H1 (cell line): ENCODE results near the gene ARHGAP4. TPM values are rescaled to one million over a fixed set of nuclear protein-coding genes. Genes with fewer than 3 reads are reported as not detected.

Source experiments
- CTCF ChIA-PET: fragments of 300-600 bp; sonication (Branson Sonifier 250); formaldehyde crosslinking; loops from one replicate; lab custom pipeline; 2021; ENCODE audit not compliant: partially characterized antibody; lab: Charles Lee
- POLR2A ChIA-PET: fragments of 300-600 bp; sonication (Branson Sonifier 250); formaldehyde crosslinking; loops from one replicate; lab custom pipeline; 2021; ENCODE audit warnings: inconsistent platforms; ENCODE audit not compliant: partially characterized antibody; lab: Charles Lee
- DNase-seq, 2 experiments: peaks; one replicate each; pipeline versions ENCODE4 v3.0.0 to v3.0.0-alpha.2; 2010 to 2022; ENCODE audit warnings: low spot score in 2 of 2, low read depth in 1 of 2, mixed read lengths in 1 of 2
- FAIRE-seq: peaks from 2 replicates; lab custom pipeline; 2011; peaks lifted over from hg19 to GRCh38; lab: Jason Lieb, UNC
- H2AFZ ChIP-seq: 2 replicates; pipeline ENCODE4 v1.8.1; 2012; ENCODE audit warnings: low read length, inconsistent platforms
- H2AK5ac ChIP-seq: 2 replicates; pipeline ENCODE4 v1.6.1; 2013; ENCODE audit warnings: low read depth, low read length
- H2BK120ac ChIP-seq: replicated peaks from 2 replicates; pipeline ENCODE3; 2013; ENCODE audit warnings: low read depth, low read length, inconsistent platforms
- H2BK12ac ChIP-seq: 2 replicates; pipeline ENCODE4 v1.6.1; 2013; ENCODE audit warnings: low read depth, low read length
- H2BK15ac ChIP-seq: 2 replicates; pipeline ENCODE4 v1.6.1; 2013; ENCODE audit warnings: low read length
- H2BK20ac ChIP-seq: 2 replicates; pipeline ENCODE4 v1.6.1; 2013; ENCODE audit warnings: low read length
- H2BK5ac ChIP-seq: 2 replicates; pipeline ENCODE4 v1.6.1; 2013; ENCODE audit warnings: low read depth, low read length
- H3K14ac ChIP-seq: 2 replicates; pipeline ENCODE4 v1.6.1; 2013; ENCODE audit warnings: inconsistent platforms; ENCODE audit not compliant: insufficient read length
- H3K18ac ChIP-seq: 2 replicates; pipeline ENCODE4 v1.6.1; 2013; ENCODE audit warnings: low read length; ENCODE audit errors: extremely low read depth
- H3K23ac ChIP-seq: 2 replicates; pipeline ENCODE4 v1.6.1; 2013; ENCODE audit warnings: inconsistent platforms; ENCODE audit not compliant: insufficient read length
- H3K23me2 ChIP-seq: 2 replicates; pipeline ENCODE4 v1.6.1; 2013; ENCODE audit warnings: low read depth, low read length
- H3K27ac ChIP-seq: 2 replicates; pipeline ENCODE4 v1.6.1; 2011; ENCODE audit warnings: low read depth, low read length, inconsistent platforms
- H3K27me3 ChIP-seq, 4 experiments: replicated peaks in 1 of 4; 1 replicate in 1 of 4; 2 replicates in 3 of 4; pipeline versions ENCODE4 v1.6.1 to v1.8.1; 2011 to 2013; ENCODE audit warnings: low read length in 3 of 4, mild to moderate bottlenecking in 3 of 4, inconsistent platforms in 2 of 4, mixed read lengths in 2 of 4, moderate library complexity in 1 of 4; ENCODE audit not compliant: control insufficient read depth in 3 of 4, insufficient read depth in 3 of 4; ENCODE audit errors: extremely low read depth in 1 of 4
- H3K36me3 ChIP-seq, 4 experiments: 2 replicates each; pipeline versions ENCODE4 v1.6.1 to v1.8.1; 2011 to 2013; ENCODE audit warnings: mild to moderate bottlenecking in 4 of 4, low read length in 3 of 4, moderate library complexity in 2 of 4, control low read depth in 1 of 4, inconsistent platforms in 1 of 4; ENCODE audit not compliant: insufficient read depth in 4 of 4, control insufficient read depth in 2 of 4
- H3K4ac ChIP-seq: replicated peaks from 2 replicates; pipeline ENCODE3; 2013; ENCODE audit warnings: low read length, low read depth, mixed read lengths, inconsistent platforms; ENCODE audit not compliant: insufficient read length
- H3K4me1 ChIP-seq, 4 experiments: replicated peaks in 1 of 4; 1 replicate in 1 of 4; 2 replicates in 3 of 4; pipeline versions ENCODE4 v1.6.1 to v1.8.1; 2011 to 2013; ENCODE audit warnings: low read length in 3 of 4, inconsistent platforms in 2 of 4, mixed read lengths in 1 of 4; ENCODE audit not compliant: insufficient read depth in 4 of 4, control insufficient read depth in 3 of 4
- H3K4me2 ChIP-seq, 2 experiments: 2 replicates each; pipeline versions ENCODE4 v1.6.1 to v1.8.1; 2011 to 2013; ENCODE audit warnings: low read depth in 2 of 2, low read length in 2 of 2, control low read depth in 1 of 2, inconsistent platforms in 1 of 2, mild to moderate bottlenecking in 1 of 2; ENCODE audit not compliant: insufficient read depth in 1 of 2
- H3K4me3 ChIP-seq, 4 experiments: fragments of 200-600, 300-600 bp in 1 of 4; sonication (generic), shearing (Covaris generic), sonication (Bioruptor Twin) in 1 of 4; 2 replicates each; pipeline versions ENCODE4 v1.5.1 to v1.8.1; 2011 to 2016; ENCODE audit warnings: low read length in 4 of 4, low read depth in 3 of 4, control low read depth in 2 of 4, inconsistent platforms in 2 of 4, mild to moderate bottlenecking in 2 of 4, mixed read lengths in 1 of 4, moderate library complexity in 1 of 4; ENCODE audit not compliant: insufficient read depth in 2 of 4; ENCODE audit errors: extremely low read depth in 1 of 4
- H3K56ac ChIP-seq: replicated peaks from 2 replicates; pipeline ENCODE3; 2013; ENCODE audit warnings: low read depth, mild to moderate bottlenecking, mixed read lengths, low read length, inconsistent platforms; ENCODE audit not compliant: insufficient read length
- H3K79me1 ChIP-seq: 2 replicates; pipeline ENCODE4 v1.6.1; 2013; ENCODE audit warnings: low read depth, low read length, control low read depth
- H3K79me2 ChIP-seq, 2 experiments: 2 replicates each; pipeline versions ENCODE4 v1.6.1 to v1.8.1; 2012 to 2013; ENCODE audit warnings: low read length in 2 of 2, mild to moderate bottlenecking in 2 of 2, inconsistent platforms in 1 of 2; ENCODE audit not compliant: insufficient read depth in 2 of 2, control insufficient read depth in 1 of 2
- H3K9ac ChIP-seq, 4 experiments: replicated peaks in 1 of 4; 1 replicate in 1 of 4; 2 replicates in 3 of 4; pipeline versions ENCODE4 v1.6.1 to v1.8.1; 2011 to 2013; ENCODE audit warnings: low read depth in 3 of 4, low read length in 3 of 4, control low read depth in 2 of 4, mild to moderate bottlenecking in 2 of 4, moderate library complexity in 2 of 4, inconsistent platforms in 1 of 4; ENCODE audit errors: extremely low read depth in 1 of 4
- H3K9me3 ChIP-seq, 2 experiments: 2 replicates each; pipeline versions ENCODE4 v1.6.1 to v1.8.1; 2012 to 2013; ENCODE audit warnings: mild to moderate bottlenecking in 2 of 2, moderate library complexity in 2 of 2, control low read depth in 1 of 2, inconsistent platforms in 1 of 2, low read depth in 1 of 2, low read length in 1 of 2, mixed read lengths in 1 of 2; ENCODE audit not compliant: insufficient read depth in 2 of 2
- H4K20me1 ChIP-seq, 2 experiments: replicated peaks in 1 of 2; 2 replicates each; pipeline versions ENCODE3 to v1.8.1; 2011 to 2013; ENCODE audit warnings: inconsistent platforms in 2 of 2, low read length in 2 of 2, mild to moderate bottlenecking in 1 of 2; ENCODE audit not compliant: insufficient read depth in 2 of 2, control insufficient read depth in 1 of 2
- H4K5ac ChIP-seq: 2 replicates; pipeline ENCODE4 v1.6.1; 2013; ENCODE audit warnings: low read length, low read depth, mixed read lengths, inconsistent platforms; ENCODE audit not compliant: insufficient read length
- H4K8ac ChIP-seq: 2 replicates; pipeline ENCODE4 v1.8.0; 2013; ENCODE audit warnings: mild to moderate bottlenecking, moderate library complexity, low read length, inconsistent platforms; ENCODE audit not compliant: insufficient read depth; ENCODE audit errors: extremely low read depth
- H4K91ac ChIP-seq: replicated peaks from 2 replicates; pipeline ENCODE3; 2013; ENCODE audit warnings: low read length, mixed read lengths, inconsistent platforms; ENCODE audit not compliant: insufficient read length
- CHD2 ChIP-seq: IDR thresholded peaks from 2 replicates; pipeline ENCODE4 v1.6.1; 2012; ENCODE audit warnings: low read length, improper control_type of control experiment
- E2F6 ChIP-seq: IDR thresholded peaks from 2 replicates; pipeline ENCODE4 v1.6.1; 2012; ENCODE audit warnings: inconsistent platforms
- GTF2F1 ChIP-seq: IDR thresholded peaks from 2 replicates; pipeline ENCODE4 v1.6.1; 2012; ENCODE audit warnings: low read depth, low read length, improper control_type of control experiment, borderline replicate concordance
- TCF12 ChIP-seq: IDR thresholded peaks from 2 replicates; pipeline ENCODE4 v1.6.1; 2011; ENCODE audit warnings: low read depth, mild to moderate bottlenecking, low read length
- YY1 ChIP-seq: IDR thresholded peaks from 2 replicates; pipeline ENCODE4 v1.6.1; 2011; ENCODE audit warnings: low read depth, mild to moderate bottlenecking, low read length
- WGBS, 2 experiments: shearing (Covaris generic) in 1 of 2; methylation state at CpG; one replicate each; pipeline versions ENCODE4 v1.1.6 to v1.1.7; 2013 to 2015; ENCODE audit warnings: low lambda C conversion rate in 2 of 2, mixed read lengths in 2 of 2, inconsistent platforms in 1 of 2, low coverage in 1 of 2, missing lambda C conversion rate in 1 of 2; ENCODE audit not compliant: insufficient replicate concordance in 2 of 2, insufficient coverage in 1 of 2, insufficient read length in 1 of 2; ENCODE audit errors: extremely low coverage in 1 of 2, missing lambda C conversion rate in 1 of 2; 5-methylcytosine and 5-hydroxymethylcytosine counted together
- polyA plus RNA-seq, 7 experiments: library from polyadenylated mRNA; depleted of rRNA in 3 of 7; stranded (reverse) in 5 of 7; unstranded in 2 of 7; fragments of >200 nt in 5 of 7; fragments of 200-250 nt in 2 of 7; gene quantifications; 1 replicate in 5 of 7; 2 replicates in 1 of 7; 4 replicates in 1 of 7; pipeline versions ENCODE4 v1.2.1 to v1.2.3, GENCODE V29; 2011 to 2013; ENCODE audit warnings: missing spikeins in 2 of 7, mixed read lengths in 2 of 7
- total RNA-seq: library from RNA; stranded (reverse); fragmentation: NEBNext Ultra II Directional; extraction: Animal tissue kit (Norgen Biotek cat#: 25700); gene quantifications from 2 replicates; pipeline ENCODE4 v1.2.1, GENCODE V29; 2021

Gene ARHGAP4
- total and polyA plus RNA-seq, 2 of the 8 experiments (the other 6 are each of a cell fraction or from before 2014, with no cell fraction given): 23.9 to 26.0 TPM

GRCh38 chrX:153974726-153975286 is 48.7 kb upstream of the ARHGAP4 start:
- Histone ChIP-seq H2BK5ac (no peak overlapping the region; the same call in 1 of the 2 replicates), H2AK5ac (peak overlapping the region; percentile 86; the same call in 1 of the 2 replicates), H2BK20ac (no peak overlapping the region), H3K56ac (no peak overlapping the region), H3K27ac (no peak overlapping the region), H3K36me3 (no peaks in the 10 kb centered on the region), H2BK12ac (no peak overlapping the region), H3K14ac (no peak overlapping the region), H3K79me1 (peaks cover 2% of the 10 kb centered on the region; the same call in 1 of the 2 replicates), H4K5ac (no peak overlapping the region), H3K18ac (no peak overlapping the region), H3K4me2 (no peak overlapping the region), H3K9me3 (no peaks in the 10 kb centered on the region), H2AFZ (no peak overlapping the region), H4K20me1 (peaks cover 0 to 1% of the 10 kb centered on the region in 2 experiments), H3K4me3 (no peak overlapping the region), H3K4me1 (peaks cover 0 to 7% (median 2%) of the 10 kb centered on the region in 4 experiments; a peak in 3 of 7 replicates), H4K91ac (no peak overlapping the region), H3K23me2 (0 out of 2 replicates have a peak, but pooled peaks cover 4% of the 10 kb centered on the region), H4K8ac (no peak overlapping the region; the same call in 1 of the 2 replicates), H2BK120ac (no peak overlapping the region), H3K9ac (no peak overlapping the region), H3K23ac (no peak overlapping the region), H2BK15ac (no peak overlapping the region), H3K27me3 (no peaks in the 10 kb centered on the region), H3K4ac (no peak overlapping the region), H3K79me2 (peaks cover under 1 to 9% of the 10 kb centered on the region in 2 experiments; a peak in 3 of 4 replicates)
- no peak for TF ChIP-seq TCF12
- no peak for TF ChIP-seq CHD2
- TF ChIP-seq E2F6: no peak
- TF ChIP-seq GTF2F1: no peak
- TF ChIP-seq YY1: no peak
- ChIA-PET POLR2A (interaction anchor here (1.1 to 4.6 kb wide), 2 partner anchors 35 to 48 kb away, joined by 8 to 43 read pairs; partner anchors contain the start of gene ARHGAP4), CTCF (interaction anchor here (0.9 kb wide), 1 partner anchor 18 kb away, joined by 4 read pairs; no protein-coding TSS in a partner anchor)
- no peak for DNase-seq
- 80% methylated on average over 2 of the region's 3 CpGs; no CpG with 5 or more reads in 1 of the 2 experiments for WGBS, 2 experiments
- no peak for FAIRE-seq
